ENCODE results near the gene CAMKK2.
A peak's percentile ranks its signal among the peaks of the same experiment; 100 is the strongest.

CAMKK2 gene

GRCh38 chr12:121218588-121219352, 77.7 kb downstream of the CAMKK2 start:
- H3K4me3 ChIP-seq (ENCODE audit: control insufficient read depth, low read depth, low read length) = no peak overlapping the region
- DNase-seq (ENCODE audit: low read depth) = no peak
- no peak for TF ChIP-seq CTCF (conservative IDR thresholded peaks at IDR 0.05; ENCODE audit: control insufficient read depth, insufficient read depth, low read depth, low read length)

GRCh38 chr12:121217761-121218160, 78.7 kb downstream of the CAMKK2 start:
- TF ChIP-seq CTCF (conservative IDR thresholded peaks at IDR 0.05; ENCODE audit: control insufficient read depth, insufficient read depth, low read depth, low read length) = no peak
- no peak for DNase-seq (ENCODE audit: low read depth)
- H3K4me3 ChIP-seq (ENCODE audit: control insufficient read depth, low read depth, low read length) = no peak overlapping the region

GRCh38 chr12:121217063-121217462, 79.4 kb downstream of the CAMKK2 start:
- H3K4me3 ChIP-seq (ENCODE audit: control insufficient read depth, low read depth, low read length) = no peak overlapping the region
- no peak for TF ChIP-seq CTCF (conservative IDR thresholded peaks at IDR 0.05; ENCODE audit: control insufficient read depth, insufficient read depth, low read depth, low read length)
- no peak for DNase-seq (ENCODE audit: low read depth)

- no peak for DNase-seq (ENCODE audit: low read depth)
- TF ChIP-seq CTCF (conservative IDR thresholded peaks at IDR 0.05; ENCODE audit: control insufficient read depth, insufficient read depth, low read depth, low read length) = no peak
- H3K4me3 ChIP-seq (ENCODE audit: control insufficient read depth, low read depth, low read length) = no peak overlapping the region
These were observed 80.4 kb downstream of the CAMKK2 start for GRCh38 chr12:121216102-121216501.

GRCh38 chr12:121214855-121215745, 81.4 kb downstream of the CAMKK2 start:
- DNase-seq (ENCODE audit: low read depth) = peak; percentile 97
- no peak for TF ChIP-seq CTCF (conservative IDR thresholded peaks at IDR 0.05; ENCODE audit: control insufficient read depth, insufficient read depth, low read depth, low read length)
- H3K4me3 ChIP-seq (ENCODE audit: control insufficient read depth, low read depth, low read length) = no peak overlapping the region

GRCh38 chr12:121214166-121214777, 82.2 kb downstream of the CAMKK2 start:
- H3K4me3 ChIP-seq (ENCODE audit: control insufficient read depth, low read depth, low read length) = no peak overlapping the region
- DNase-seq (ENCODE audit: low read depth) = peak; percentile 71
- TF ChIP-seq CTCF (conservative IDR thresholded peaks at IDR 0.05; ENCODE audit: control insufficient read depth, insufficient read depth, low read depth, low read length) = no peak
